HEK293T (cell line): Measurements from ENCODE around the gene SLC25A42.

Source experiments
- CTCF ChIA-PET: fragments of 350-600 bp; formaldehyde crosslinking; extraction: SDS; loops from one replicate; lab custom pipeline; 2021; ENCODE audit warnings: antibody characterized with exemption, inconsistent platforms; lab: Yijun Ruan, JAX
- POLR2A ChIA-PET: fragments of 350-600 bp; formaldehyde crosslinking; extraction: SDS; loops from one replicate; lab custom pipeline; 2020; ENCODE audit warnings: antibody characterized with exemption, inconsistent platforms; lab: Yijun Ruan, JAX
- DNase-seq: peaks from one replicate; pipeline ENCODE4 v3.0.0; 2012; ENCODE audit warnings: mixed read lengths; ENCODE audit errors: extremely low spot score
- ARNT ChIP-seq: fragments of 450-650 bp; IDR thresholded peaks from 2 replicates; pipeline ENCODE4 v1.6.1; 2017; ENCODE audit warnings: mild to moderate bottlenecking
- BHLHE40 ChIP-seq: fragments of 450-650 bp; IDR thresholded peaks from 2 replicates; pipeline ENCODE4 v1.6.1; 2016; ENCODE audit warnings: mild to moderate bottlenecking, moderate library complexity, borderline replicate concordance
- CTBP1 ChIP-seq: fragments of 450-650 bp; IDR thresholded peaks from 2 replicates; pipeline ENCODE4 v1.6.1; 2016; ENCODE audit warnings: borderline replicate concordance
- ELF4 ChIP-seq: fragments of 450-650 bp; IDR thresholded peaks from 2 replicates; pipeline ENCODE4 v1.6.1; 2017; ENCODE audit warnings: antibody characterized with exemption
- FOXA1 ChIP-seq: fragments of 450-650 bp; IDR thresholded peaks from 2 replicates; pipeline ENCODE4 v1.6.1; 2016; ENCODE audit warnings: mild to moderate bottlenecking
- FOXK2 ChIP-seq: fragments of 450-650 bp; IDR thresholded peaks from 2 replicates; pipeline ENCODE4 v1.6.1; 2016; ENCODE audit warnings: mild to moderate bottlenecking
- FOXM1 ChIP-seq: fragments of 450-650 bp; IDR thresholded peaks from 2 replicates; pipeline ENCODE4 v1.6.1; 2017; ENCODE audit warnings: mild to moderate bottlenecking, borderline replicate concordance
- HDGF ChIP-seq: fragments of 450-650 bp; IDR thresholded peaks from 2 replicates; pipeline ENCODE4 v1.6.1; 2017; ENCODE audit warnings: antibody characterized with exemption, borderline replicate concordance
- L3MBTL2 ChIP-seq: fragments of 450-650 bp; conservative IDR thresholded peaks from 2 replicates; pipeline ENCODE4 v1.6.1; 2016; ENCODE audit warnings: mild to moderate bottlenecking
- LEF1 ChIP-seq: fragments of 450-650 bp; IDR thresholded peaks from 2 replicates; pipeline ENCODE4 v1.6.1; 2017; ENCODE audit warnings: mild to moderate bottlenecking, borderline replicate concordance
- NFRKB ChIP-seq: fragments of 450-650 bp; IDR thresholded peaks from 2 replicates; pipeline ENCODE4 v1.6.1; 2016; ENCODE audit warnings: mild to moderate bottlenecking, moderate library complexity
- SP1 ChIP-seq: fragments of 450-650 bp; IDR thresholded peaks from 2 replicates; pipeline ENCODE4 v1.6.1; 2017
- SUZ12 ChIP-seq: fragments of 450-650 bp; IDR thresholded peaks from 2 replicates; pipeline ENCODE4 v1.6.1; 2016; ENCODE audit warnings: mild to moderate bottlenecking
- TARDBP ChIP-seq: fragments of 450-650 bp; IDR thresholded peaks from 2 replicates; pipeline ENCODE4 v1.6.1; 2016
- ZNF384 ChIP-seq: fragments of 450-650 bp; IDR thresholded peaks from 2 replicates; pipeline ENCODE4 v1.6.1; 2016
- TF ChIP-seq, protein P1 (sequence below): fragments of 450-650 bp; IDR thresholded peaks from 2 replicates; pipeline ENCODE4 v1.6.1; 2016

SLC25A42 gene

DNA sequence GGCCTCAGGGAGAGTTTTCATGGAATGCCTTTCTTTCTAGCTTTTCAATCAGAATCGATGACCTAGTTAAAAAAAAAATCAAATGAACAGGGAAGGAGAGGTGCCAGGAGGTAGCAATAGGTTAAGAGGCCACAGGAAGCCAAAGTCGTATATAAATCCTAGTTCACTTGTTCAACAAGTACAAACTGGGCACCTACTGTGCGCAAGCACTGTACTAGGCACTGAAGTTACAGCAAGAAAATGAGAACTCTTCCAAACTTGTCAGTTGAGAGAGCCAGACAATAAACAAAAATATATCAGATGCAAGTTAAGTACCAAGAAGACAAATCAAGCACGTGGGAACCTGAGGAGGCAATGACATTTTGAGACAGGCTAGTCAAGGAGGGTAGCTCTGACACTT, 36.6 kb upstream of the SLC25A42 start:
- DNase-seq = no peak
- no peak for TF ChIP-seq NFRKB
- no peak for TF ChIP-seq FOXM1
- TF ChIP-seq BHLHE40 = no peak
- no peak for TF ChIP-seq ZNF384
- no peak for TF ChIP-seq TARDBP
- TF ChIP-seq L3MBTL2 = no peak
- TF ChIP-seq CTBP1 = no peak
- no peak for TF ChIP-seq ELF4
- no peak for TF ChIP-seq LEF1
- no peak for TF ChIP-seq SP1
- TF ChIP-seq ARNT = no peak
- TF ChIP-seq FOXA1 = no peak
- no peak for TF ChIP-seq SUZ12
- TF ChIP-seq FOXK2 = no peak
- TF ChIP-seq, protein P1, sequence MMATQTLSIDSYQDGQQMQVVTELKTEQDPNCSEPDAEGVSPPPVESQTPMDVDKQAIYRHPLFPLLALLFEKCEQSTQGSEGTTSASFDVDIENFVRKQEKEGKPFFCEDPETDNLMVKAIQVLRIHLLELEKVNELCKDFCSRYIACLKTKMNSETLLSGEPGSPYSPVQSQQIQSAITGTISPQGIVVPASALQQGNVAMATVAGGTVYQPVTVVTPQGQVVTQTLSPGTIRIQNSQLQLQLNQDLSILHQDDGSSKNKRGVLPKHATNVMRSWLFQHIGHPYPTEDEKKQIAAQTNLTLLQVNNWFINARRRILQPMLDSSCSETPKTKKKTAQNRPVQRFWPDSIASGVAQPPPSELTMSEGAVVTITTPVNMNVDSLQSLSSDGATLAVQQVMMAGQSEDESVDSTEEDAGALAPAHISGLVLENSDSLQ = no peak
- TF ChIP-seq HDGF = no peak
- ChIA-PET POLR2A (no interaction called here), CTCF (no interaction called here)

DNA sequence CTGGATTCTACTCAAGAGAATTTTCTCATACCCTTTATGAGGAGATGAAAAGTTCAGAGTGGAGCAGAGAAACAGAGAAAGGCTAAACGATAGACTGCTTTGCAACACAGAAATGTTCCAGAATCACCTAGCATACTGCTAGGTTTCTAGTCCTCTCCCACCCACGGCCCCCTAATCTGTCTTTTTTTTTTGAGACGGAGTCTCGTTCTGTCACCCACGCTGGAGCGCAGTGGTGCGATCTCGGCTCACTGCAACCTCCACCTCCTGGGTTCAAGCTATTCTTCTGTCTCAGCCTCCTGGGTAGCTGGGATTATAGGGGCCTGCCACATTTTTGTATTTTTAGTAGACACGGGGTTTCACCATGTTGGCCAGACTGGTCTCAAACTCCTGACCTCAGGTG, 35.3 kb upstream of the SLC25A42 start:
- ChIA-PET POLR2A (no interaction called here), CTCF (no interaction called here)
- DNase-seq = no peak
- no peak for TF ChIP-seq FOXA1
- TF ChIP-seq BHLHE40 = no peak
- TF ChIP-seq FOXM1 = no peak
- no peak for TF ChIP-seq NFRKB
- TF ChIP-seq TARDBP = no peak
- no peak for TF ChIP-seq ELF4
- TF ChIP-seq ZNF384 = no peak
- no peak for TF ChIP-seq ARNT
- TF ChIP-seq, protein P1 = no peak
- TF ChIP-seq CTBP1 = no peak
- no peak for TF ChIP-seq LEF1
- TF ChIP-seq L3MBTL2 = no peak
- TF ChIP-seq SP1 = no peak
- TF ChIP-seq FOXK2 = no peak
- TF ChIP-seq SUZ12 = no peak
- TF ChIP-seq HDGF = no peak

DNA sequence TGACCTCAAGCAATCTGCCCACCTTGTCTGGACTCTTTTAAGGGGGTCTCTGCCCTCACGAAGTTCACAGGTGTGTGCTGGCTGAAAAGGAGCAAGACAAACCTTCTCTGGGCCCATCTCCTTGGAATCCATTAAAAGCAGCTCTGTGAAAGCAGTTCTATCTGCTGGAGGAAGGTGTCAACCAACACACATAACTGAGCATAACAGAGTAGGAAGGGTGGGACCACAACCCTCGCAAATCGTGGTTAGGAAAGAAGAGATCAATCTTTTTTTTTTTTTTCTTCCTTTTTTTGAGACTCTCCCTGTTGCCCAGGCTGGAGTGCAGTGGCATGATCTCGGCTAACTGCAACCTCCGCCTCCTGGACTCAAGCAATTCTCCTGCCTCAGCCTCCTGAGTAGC, 31.9 kb upstream of the SLC25A42 start:
- ChIA-PET POLR2A (no interaction called here), CTCF (no interaction called here)
- DNase-seq = no peak
- TF ChIP-seq HDGF (no peak), LEF1 (no peak), FOXK2 (no peak), L3MBTL2 (no peak), SUZ12 (no peak), SP1 (no peak), NFRKB (no peak), FOXA1 (no peak), CTBP1 (no peak)

- DNase-seq = peak; percentile 91
- CTCF ChIA-PET = no interaction called here
- POLR2A ChIA-PET = no interaction called here
- no peak for TF ChIP-seq TARDBP
- TF ChIP-seq, protein P1 = peak; percentile 100
Observed at GRCh38 chr19:19032420-19033175, 31.2 kb upstream of the SLC25A42 start.

GRCh38 chr19:19033176-19033425, 30.7 kb upstream of the SLC25A42 start:
- POLR2A ChIA-PET = no interaction called here
- TF ChIP-seq FOXM1 = 0 out of 2 replicates have a peak, but pooled peaks have one; percentile 29
- no peak for TF ChIP-seq FOXA1
- DNase-seq = no peak
- CTCF ChIA-PET = no interaction called here

- peak; percentile 99 for DNase-seq
- ChIA-PET CTCF (no interaction called here), POLR2A (no interaction called here)
- no peak for TF ChIP-seq TARDBP
- peak; percentile 99 for TF ChIP-seq L3MBTL2
Observed at GRCh38 chr19:19033426-19034203, 30.2 kb upstream of the SLC25A42 start, which contains the start of the genes ARMC6 and SUGP2. TSS of gene ARMC6 (plus strand) at chr19:19033603. CDS start at chr19:19034210, 607 bp downstream. TSS of gene SUGP2 (minus strand) at chr19:19033517. CDS start at chr19:19031071, 2,446 bp downstream.
